Stimulated activated CD4-positive, alpha-beta T cell treated with anti-CD3 and anti-CD28 coated beads, Interleukin-1b, Interleukin-23, amount 100 ng/mL, for 24 hours (primary cell): ENCODE measurements around the gene SURF6.
"Not testable (repeated sequence)": the region's sequence is repeated elsewhere in the genome, so short reads cannot be mapped to it uniquely, and the experiment has no call there.

ENCODE experiments used
- DNase-seq, 4 experiments: peaks; one replicate each; pipeline ENCODE4 v3.0.0-alpha.2; 2020; ENCODE audit warnings: low read depth in 4 of 4, low spot score in 1 of 4

Gene SURF6

GRCh38 chr9:133301253-133302230, 34.4 kb downstream of the SURF6 start:
- DNase-seq = no peak

- not testable (repeated sequence) for DNase-seq
Measured at GRCh38 chr9:133299996-133300395, 36.0 kb downstream of the SURF6 start.

- no peak for DNase-seq
Measured at GRCh38 chr9:133294257-133294656, 41.7 kb downstream of the SURF6 start.

- no peak for DNase-seq
Measured at GRCh38 chr9:133290751-133291302, 45.2 kb downstream of the SURF6 start.

GRCh38 chr9:133286523-133286922, 49.5 kb downstream of the SURF6 start:
- no peak for DNase-seq

- DNase-seq = no peak
Measured at GRCh38 chr9:133285252-133285775, 50.7 kb downstream of the SURF6 start.

- DNase-seq = no peak
Measured at GRCh38 chr9:133284362-133284761, 51.6 kb downstream of the SURF6 start.

GRCh38 chr9:133283255-133284032, 52.5 kb downstream of the SURF6 start:
- not testable (repeated sequence) for DNase-seq

- DNase-seq = no peak
Measured at GRCh38 chr9:133282464-133283238, 53.3 kb downstream of the SURF6 start.

- no peak for DNase-seq
Measured at GRCh38 chr9:133280392-133280791, 55.6 kb downstream of the SURF6 start.
